HG03159 (cell line): ENCODE results near the gene BCO2.

Source experiments
- ATAC-seq: cut with Tn5 transposase; IDR thresholded peaks from one replicate; pipeline ENCODE4 v1.9.1; 2021; ENCODE audit warnings: mild to moderate bottlenecking, moderate library complexity; ENCODE audit not compliant: unreplicated experiment

The BCO2 gene

GRCh38 chr11:112238041-112238440 lies 62.7 kb downstream of the BCO2 start:
- ATAC-seq = no peak

- ATAC-seq = no peak
Observed at GRCh38 chr11:112241486-112241885, 66.2 kb downstream of the BCO2 start.

- no peak for ATAC-seq
Observed at GRCh38 chr11:112247201-112247600, 71.9 kb downstream of the BCO2 start.

GRCh38 chr11:112248201-112248600 lies 72.9 kb downstream of the BCO2 start:
- ATAC-seq = no peak

- ATAC-seq = no peak
Observed at GRCh38 chr11:112249871-112250610, 74.7 kb downstream of the BCO2 start.

- no peak for ATAC-seq
Observed at GRCh38 chr11:112253605-112254242, 78.4 kb downstream of the BCO2 start.

GRCh38 chr11:112255067-112255720 lies 79.9 kb downstream of the BCO2 start:
- ATAC-seq = no peak

GRCh38 chr11:112260490-112260889 lies 85.2 kb downstream of the BCO2 start, which contains the start of gene PLET1:
Gene PLET1 (minus strand): TSS chr11:112260860. CDS start chr11:112260589, 271 bp downstream.
- ATAC-seq = no peak

GRCh38 chr11:112265659-112266409 lies 90.5 kb downstream of the BCO2 start:
- no peak for ATAC-seq

GRCh38 chr11:112266410-112266778 lies 91.1 kb downstream of the BCO2 start:
- ATAC-seq = no peak

GRCh38 chr11:112267188-112267591 lies 91.9 kb downstream of the BCO2 start:
- no peak for ATAC-seq

- no peak for ATAC-seq
Observed at GRCh38 chr11:112268406-112268805, 93.1 kb downstream of the BCO2 start.
